ENCODE measurements around the gene MYO6.
"Not testable (repeated sequence)": the region's sequence is repeated elsewhere in the genome, so short reads cannot be mapped to it uniquely, and the experiment has no call there.

Gene MYO6

DNA sequence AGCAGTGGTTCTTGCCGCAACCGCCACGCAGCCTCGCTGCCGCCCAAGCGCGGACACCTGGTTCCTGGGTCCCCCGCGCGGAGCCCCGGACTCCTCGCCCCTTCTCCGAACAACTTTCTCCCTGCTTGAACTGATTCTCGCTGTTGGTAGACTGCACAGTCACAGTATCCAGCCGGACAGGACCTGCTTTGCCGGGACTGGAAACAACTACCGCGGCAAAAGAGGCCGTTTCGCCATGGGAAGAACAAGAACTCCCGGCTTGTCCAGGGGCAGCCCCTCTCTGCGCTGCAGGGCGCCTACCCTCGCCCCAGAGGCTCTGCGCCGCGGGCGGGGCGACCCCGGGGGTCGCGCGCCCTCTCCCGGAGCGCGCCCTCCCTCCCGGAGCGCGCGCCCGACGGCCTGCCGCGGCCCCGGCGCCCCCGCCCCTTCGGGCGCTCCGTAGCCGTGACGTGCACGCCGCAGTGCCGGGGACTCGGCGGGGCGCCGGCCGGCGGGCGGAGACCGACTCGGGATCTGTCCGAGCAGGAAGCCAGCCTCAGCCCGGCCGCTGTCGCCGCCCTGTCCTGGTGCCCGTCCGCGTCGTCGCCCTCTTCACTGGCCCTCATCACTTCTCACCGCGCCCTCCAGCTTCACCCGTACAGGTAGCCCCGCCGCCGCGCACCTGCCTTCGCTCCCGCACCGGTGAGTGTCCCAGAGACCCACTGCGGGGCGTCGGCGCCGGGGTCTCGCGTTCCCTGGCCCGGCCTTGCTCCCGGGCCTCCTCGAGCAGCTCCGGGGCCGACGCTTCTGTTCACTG, at the start of gene MYO6:
Gene MYO6, plus strand, starts transcription at position 497 of the 796 bp plus-strand sequence. CDS start 68,309 bp downstream, outside the sequence.
- peak; percentile 46 to 63 for DNase-seq

DNA sequence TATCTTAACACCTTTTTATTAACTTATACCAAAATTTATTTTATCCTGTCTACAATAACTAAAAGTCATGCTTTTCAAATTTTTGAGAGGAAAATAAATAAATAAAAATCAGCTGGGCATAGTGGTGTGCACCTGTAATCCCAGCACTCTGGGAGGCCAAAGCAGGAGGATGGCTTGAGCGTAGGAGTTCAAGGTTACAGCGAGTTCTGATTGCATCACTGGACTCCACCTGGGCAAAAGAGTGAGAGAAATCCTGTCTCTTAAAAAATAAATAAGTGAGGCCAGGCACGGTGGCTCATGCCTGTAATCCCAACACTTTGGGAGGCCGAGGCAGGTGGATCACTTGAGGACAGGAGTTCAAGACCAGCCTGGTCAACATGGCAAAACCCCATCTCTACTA, 40.7 kb upstream of the MYO6 start:
- not testable (repeated sequence) for DNase-seq

DNA sequence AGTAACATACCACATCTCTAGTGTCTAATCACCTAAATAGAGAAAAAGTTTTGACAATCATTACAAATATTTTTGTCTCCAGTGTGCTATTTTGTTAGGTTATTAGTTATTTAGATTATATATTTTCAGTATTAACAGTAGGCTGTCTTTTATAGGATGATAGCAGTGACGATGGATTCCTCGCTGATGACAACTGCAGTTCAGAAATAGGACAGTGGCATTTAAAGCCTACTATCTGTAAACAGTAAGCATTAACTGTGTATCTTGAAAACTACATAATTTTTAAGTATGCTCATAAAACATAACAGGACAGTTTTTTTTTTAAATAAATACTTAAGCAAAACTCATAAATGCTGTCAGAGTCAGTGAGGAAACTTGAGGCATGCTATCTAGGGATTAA, 37.9 kb upstream of the MYO6 start:
- DNase-seq, result no peak

DNA sequence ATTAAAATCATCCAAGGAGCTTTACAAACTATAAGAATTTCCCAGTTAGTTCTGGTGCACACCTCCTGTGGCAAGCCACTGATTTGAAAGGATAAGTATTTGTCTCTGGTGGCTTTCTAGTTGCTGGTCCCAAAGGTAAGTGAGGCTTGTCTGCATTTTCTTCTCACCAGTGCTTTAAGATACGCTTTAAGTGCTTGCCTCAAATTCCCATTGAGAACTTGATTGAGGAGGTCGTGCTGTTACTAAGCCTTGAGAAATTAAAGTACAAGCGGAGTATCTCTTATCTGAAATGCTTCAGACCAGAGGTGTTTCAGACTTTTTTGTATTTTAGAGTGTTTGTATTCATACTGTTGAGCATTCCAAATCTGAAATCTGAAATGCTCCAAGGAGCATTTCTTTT, 29.9 kb upstream of the MYO6 start:
- DNase-seq, result no peak

DNA sequence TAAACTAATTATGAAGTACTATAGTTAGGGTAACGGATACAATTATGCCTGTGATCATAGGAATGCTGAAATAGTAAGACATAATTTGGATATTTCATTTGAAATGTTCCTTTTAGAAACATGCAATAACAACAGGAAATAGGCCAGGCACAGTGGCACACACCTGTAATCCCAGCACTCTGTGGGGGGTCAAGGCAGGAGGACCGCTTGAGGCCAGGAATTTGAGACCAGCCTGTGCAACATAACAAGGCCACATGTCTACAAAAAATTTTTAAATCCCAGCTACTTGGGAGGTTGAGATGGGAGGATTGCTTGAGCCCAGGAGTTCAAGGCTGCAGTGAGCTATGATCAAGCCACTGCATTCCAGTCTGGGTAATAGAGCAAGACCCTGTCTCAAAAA, 25.7 kb upstream of the MYO6 start:
- DNase-seq, result no peak

DNA sequence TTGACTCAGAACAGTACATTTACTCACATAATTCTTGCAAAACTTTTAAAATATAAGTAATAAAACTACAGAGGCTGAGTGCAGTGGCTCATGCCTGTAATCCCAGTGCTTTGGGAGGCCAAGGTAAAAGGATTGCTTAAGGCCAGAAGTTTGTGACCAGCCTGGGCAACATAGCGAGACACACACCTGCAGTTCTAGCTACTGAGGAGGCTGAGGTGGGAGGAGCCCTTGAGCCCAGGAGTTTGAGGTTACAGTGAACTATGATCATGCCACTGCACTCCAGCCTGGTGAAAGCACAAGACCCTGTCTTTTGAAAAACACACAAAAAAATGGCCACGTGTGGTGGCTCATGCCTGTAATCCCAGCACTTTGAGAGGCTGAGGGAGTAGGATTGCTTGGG, 21.8 kb upstream of the MYO6 start:
- no peak for DNase-seq

DNA sequence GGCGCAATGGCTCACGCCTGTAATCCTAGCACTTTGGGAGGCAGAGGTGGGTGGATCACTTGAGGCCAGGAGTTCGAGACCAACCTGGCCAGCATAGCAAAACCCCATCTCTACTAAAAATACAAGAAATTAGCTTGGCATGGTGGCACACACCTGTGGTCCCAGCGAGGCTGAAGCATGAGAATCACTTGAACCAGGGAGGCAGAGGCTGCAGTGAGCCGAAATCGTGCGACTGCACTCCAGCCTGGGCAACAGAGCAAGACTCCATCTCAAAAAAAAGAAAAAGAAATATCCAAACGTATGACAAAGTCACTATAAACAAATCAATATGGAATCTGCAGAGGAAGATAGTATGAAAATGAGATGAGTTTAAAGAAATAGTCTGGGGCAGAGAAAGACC, 18.0 kb upstream of the MYO6 start:
- not testable (repeated sequence) for DNase-seq

DNA sequence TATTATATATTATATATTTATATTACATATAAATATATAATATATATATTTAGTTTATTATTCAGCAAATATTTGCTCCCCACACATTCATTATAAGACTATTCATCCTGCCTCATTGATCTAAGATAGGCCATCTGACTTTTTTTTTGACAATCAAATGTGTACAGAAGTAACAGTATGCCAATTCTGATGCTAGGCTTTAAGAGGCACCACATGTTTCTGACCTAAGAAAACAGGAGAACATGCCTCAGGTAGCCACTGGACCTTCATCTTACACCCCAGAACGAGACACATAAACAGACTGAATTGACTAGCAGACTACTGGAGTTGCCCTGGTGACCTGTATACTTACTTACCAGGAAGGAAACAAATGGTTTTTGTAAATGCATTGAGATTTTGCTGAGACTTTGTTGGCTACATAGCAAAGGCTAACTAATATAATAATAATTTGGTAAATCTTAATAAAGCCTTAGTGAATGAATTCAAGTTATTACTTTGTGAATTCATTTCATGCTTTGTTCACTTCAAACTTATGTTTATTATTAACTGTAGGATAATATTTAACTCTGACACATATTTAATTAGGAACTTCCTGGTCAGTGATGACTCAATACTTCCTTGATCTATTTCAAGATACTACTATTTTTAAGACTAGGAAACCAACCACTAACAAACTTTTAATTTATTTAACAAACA, 13.4 kb upstream of the MYO6 start:
- no peak for DNase-seq

DNA sequence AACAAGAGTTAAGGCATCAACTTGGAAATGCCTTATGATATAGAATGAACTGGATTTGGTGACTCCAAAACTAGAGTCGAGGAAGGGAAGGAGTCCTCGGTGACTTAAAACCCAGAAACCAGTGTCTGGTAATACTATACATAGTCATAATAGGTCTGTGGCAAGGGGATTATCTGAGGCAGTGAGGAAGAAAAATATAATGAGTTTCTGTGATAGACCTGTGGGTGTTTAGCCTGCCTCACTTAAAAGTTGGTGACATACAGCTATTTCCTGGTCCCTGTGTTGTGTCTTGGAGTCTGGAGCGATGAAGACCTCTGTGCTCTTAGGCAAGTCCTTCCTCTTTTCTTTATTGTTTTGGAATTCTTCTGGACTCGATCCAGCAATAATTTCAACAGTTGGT, 5.1 kb upstream of the MYO6 start:
- no peak for DNase-seq

DNA sequence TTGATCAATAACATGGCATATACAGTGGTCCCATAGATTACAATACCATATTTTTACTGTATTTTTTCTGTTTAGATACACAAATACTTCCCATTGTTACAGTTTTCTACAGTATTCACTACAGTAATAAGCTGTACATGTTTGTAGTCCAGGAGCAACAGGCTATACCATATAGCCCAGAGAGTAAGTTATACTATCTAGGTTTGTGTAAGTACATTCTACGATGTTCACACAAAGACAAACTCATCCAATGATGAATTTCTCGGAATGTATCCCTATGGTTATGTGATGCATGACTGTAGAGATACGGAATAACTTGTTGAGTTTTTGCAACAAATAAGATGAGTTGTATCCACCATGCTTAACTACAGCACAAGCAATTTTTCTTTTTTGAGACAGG, 3.6 kb upstream of the MYO6 start:
- DNase-seq, result no peak

DNA sequence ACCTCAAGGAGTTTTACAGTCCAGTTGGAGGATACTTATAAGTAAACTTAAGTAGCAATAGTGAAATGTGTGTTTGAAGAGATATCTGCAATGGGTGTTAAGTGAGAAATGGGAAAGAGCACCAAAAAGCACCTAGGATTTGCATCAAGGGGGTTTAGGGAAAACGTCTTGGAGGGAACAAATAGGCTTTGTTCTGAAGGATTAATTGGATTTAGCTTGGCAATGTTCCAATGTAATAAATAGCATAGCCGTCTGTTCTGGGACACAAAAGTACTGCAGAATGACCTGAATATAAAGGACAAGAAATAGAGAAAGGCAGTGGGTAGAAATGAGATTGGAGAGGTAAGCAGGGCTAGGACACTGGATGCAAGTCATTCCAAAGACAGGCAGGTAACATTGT, 2.8 kb upstream of the MYO6 start:
- DNase-seq, result no peak

DNA sequence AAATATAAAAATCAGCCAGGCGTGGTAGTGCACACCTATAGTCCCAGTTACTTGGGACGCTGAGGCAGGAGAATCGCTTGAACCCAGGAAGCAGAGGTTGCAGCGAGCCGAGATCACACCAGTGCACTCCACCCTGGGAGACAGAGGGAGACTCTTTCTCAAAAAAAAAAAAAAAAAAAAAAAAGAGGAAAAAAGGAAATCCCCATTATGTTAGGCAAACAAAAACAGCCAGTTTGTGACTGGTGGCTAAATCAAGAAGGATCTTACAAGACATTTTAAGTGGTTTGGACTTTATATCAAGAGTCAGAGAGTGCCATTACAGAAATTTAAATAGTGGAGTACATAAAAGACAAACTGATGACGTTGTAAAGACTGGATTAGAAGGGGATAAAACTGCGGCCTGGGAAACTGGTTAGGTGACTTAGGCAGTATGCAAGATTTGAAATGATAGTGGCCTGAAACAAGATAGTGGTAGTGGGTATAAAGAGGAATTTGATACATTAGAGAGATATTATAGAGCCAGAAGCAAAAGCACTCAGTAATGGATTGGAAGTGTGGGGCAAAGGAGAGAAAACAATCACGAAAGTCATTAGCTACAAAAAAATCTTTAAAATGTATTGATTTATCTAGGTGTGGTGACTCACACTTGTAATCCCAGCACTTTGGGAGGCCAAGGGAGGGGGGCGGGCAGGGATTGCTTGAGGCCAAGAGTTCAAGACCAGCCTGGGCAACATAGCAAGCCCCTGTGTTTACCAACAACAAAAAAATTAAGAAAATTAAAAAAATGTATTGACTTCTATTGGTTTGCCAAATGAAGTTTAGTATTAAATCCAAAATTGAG, 1.7 kb upstream of the MYO6 start:
- no peak for DNase-seq

DNA sequence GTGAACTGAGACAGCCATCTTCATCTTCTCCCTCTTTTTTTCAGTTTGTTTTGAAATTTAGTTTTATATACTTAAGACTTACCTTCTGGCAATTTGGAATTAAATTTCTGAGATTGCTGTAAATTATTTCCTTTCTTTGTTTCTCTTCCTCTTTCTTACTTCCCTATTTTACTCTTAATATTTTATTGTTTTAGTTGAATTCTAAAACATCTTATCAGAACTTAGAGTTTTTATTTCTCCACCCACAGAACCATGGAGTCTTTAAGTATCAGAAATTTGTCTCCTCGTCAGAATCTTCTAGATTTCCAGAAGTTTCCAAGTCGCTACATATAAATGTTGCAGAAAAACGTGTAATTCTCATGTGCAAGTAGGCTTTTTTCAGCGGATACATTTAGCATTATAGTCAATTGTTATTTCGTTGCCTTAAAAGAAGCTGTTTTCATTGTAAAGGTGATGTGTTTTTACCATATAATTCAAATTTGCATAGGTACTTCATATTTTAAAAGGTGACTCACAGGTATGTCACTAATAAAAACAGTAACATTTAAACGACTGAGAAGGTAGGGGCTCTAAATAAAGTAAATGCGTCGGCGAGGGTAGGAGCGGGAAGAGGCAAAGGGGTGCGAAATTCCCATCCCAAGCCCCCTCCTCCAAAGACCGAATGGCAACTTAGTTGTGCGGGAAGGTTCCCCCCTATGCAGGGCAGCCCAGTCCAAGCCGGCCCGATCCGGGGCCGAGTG, 866 bp upstream of the MYO6 start:
- peak in 1 of 2 experiments; percentile 2 for DNase-seq

DNA sequence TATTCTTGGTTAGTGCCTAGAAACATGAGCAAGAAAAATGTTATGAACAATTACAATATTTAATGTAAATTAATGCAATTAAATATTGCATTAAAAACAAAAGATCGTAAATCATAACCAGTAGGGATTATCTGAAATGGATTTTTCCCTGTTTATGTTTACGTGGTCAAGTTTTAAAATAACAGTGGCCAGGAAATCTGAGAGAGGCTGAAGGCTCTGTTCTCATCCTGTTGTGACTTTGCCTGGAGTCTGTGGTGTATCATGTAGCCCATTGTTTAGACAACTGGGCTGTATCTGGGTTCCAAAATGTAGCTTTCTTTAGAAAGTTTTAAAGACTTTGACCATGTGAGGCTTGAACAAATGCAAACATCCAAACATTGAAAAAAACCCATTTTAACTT, 2.4 kb downstream of the MYO6 start:
- DNase-seq, result no peak

DNA sequence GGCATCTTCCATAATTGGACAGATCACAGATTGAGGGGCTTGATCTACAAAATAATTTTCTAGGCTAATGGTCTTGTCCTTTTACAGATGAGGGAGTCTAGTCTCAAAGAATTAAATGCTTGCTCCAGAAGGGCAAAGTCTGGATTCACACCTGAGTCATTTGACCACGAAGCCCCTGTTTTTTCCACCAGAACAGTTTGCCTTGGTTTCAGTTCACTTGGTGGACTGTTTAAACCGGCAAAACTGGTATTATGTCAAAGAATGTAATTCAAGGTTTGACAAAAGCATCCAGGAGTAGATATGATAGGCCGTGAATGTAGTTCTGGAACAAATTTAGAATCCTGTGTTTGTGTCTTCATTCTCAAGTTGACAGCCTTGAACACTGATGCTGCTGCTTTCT, 3.3 kb downstream of the MYO6 start:
- no peak for DNase-seq

DNA sequence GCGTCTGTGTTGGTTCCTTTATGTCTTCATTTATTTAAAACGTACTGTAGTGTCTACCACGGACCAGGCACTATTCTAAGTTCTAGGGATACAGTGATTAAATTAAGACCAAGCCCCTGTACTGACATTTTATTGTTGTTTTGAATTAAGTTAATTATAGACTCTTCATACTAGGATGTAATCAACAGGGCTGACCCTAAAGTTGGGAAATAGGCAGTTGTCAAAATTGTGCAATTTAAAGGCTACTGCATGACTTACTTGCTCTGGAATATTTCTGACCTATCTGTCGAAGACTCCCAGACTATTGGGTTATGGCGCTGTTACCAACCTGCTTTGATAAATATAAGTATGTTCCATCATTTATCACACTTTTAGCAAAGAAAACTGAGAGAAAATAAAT, 6.7 kb downstream of the MYO6 start:
- DNase-seq, result no peak

DNA sequence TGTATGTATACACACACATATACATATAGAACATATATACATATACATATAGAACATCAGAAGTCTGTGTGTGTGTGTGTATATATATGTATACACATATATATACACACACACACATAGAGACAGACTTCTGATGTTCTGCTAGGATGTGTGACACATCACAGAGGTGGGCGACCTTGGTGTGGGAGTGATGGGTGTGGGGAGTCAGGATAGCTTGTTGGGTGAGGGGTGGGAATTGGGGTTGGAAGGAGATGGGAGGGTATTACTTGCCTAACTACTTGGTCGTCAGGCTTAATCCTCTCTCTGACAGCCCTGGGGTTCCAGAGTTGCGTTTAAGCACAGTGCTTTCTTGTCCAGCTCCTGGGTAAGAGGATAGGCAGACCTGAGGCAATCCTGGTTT, 8.3 kb downstream of the MYO6 start:
- no peak for DNase-seq

DNA sequence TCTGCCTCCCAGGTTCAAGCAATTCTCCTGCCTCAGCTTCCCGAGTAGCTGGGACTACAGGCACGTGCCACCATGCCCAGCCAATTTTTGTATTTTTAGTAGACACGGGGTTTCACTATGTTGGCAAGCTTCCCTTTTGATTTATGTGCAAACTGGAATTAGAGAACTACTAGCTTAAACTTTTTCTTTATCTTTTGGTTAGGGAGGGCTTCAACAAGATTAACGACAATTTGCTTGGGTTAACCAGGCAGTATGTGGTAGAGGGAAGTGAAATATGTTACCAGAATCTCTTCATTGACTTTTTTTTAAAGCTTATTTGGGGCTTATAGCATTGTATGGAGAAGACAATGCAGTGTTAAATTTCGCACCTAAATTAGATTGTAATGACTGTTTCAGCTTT, 9.0 kb downstream of the MYO6 start:
- no peak for DNase-seq

DNA sequence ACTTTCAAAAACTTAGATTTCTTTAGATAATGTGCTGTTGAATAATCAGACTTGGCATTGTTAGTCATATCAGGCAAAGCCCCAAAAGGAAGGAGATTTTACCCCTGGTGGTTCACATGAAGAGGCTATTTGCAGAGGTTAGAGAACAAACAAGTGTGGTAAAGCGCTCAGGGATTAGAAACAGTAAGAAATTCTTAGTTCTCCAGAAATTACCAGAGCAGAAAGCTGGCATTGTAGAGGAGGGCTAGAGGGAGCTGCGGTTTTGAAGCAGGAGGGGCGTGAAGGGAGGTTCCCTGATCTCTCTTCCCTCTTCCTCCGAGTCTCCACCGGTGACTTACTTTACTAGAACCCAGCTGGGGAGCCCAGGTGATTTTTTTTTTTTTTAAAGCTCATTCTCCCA, 10.2 kb downstream of the MYO6 start:
- peak; percentile 15 to 51 for DNase-seq

DNA sequence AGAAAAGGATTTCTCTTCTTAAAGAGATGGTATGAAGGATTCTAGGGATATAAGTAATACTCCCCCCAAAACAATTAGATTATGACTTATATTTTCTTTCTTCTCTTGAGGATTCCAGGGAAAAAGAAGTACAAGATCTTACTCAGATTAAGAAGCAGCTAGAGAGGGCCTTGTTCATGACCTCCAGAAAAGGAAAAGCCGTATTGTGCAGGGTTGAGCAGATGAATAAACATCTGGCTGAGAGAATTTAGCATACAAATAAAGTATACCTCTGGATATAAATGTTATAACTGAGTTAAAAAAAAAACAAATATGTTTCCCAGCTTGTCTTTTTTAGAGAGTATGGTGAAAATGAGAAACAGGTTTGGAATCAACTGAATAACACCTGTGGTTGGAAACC, 11.3 kb downstream of the MYO6 start:
- no peak for DNase-seq

DNA sequence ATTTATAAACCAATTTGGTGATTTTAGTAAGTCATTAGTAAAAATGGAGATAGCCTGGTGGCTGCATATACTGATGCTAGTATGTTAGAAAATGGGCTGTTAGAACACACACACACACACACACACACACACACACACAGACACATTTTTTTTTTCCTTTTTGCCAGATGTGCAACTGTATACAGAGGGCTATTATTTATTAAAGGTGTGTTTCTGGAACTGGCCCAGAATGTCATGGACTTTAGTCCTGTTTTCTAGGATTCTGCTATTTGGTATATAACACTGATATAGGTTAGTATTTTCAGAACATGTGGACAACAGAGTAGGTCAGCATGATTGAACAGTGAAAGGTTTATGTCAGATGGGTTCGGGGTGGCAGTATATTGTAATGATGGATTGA, 12.4 kb downstream of the MYO6 start:
- no peak for DNase-seq

DNA sequence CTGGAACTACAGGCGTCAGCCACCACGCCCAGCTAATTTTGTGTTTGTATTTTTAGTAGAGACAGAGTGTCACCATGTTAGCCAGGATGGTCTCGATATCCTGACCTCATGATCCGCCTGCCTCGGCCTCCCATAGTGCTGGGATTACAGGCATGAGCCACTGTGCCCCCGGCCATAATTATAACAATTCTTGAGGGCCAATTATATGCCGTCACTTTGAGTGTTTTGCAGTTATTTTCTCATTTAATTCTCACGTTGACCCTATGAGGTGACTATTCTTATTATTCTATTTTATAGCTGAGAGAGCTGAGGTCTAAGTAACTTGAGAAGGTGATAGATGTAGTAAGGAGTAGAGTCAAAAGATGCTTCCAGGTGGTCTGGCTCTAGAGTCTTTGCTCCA, 13.0 kb downstream of the MYO6 start:
- no peak for DNase-seq

DNA sequence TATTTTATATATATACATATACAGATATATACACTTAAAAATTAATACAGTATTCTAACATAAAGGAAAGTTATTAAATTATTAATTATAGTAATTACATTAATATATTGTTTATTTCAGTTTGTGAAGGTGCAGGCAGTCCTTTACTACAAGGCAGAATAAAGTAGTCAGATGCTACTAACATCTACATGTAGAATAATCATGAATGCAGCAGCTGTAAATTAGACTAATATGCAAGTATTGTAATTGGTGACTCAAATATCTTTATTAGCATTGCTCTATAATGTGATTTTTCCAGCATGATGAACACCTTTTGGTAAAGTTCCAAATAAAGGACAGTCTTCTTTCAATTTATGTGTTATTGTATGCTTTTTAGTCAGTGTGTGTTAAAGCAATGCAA, 17.3 kb downstream of the MYO6 start:
- DNase-seq, result no peak

Data from NCI-H187 (cell line).